LNCaP clone FGC (cell line): Measurements from ENCODE around the gene RAB7A.
"Not testable (repeated sequence)": the region's sequence is repeated elsewhere in the genome, so short reads cannot be mapped to it uniquely, and the experiment has no call there.

Experiments used
- DNase-seq: peaks from one replicate; pipeline ENCODE4 v3.0.0-alpha.2; 2011; ENCODE audit warnings: low read depth
- H3K4me3 ChIP-seq: 2 replicates; pipeline ENCODE4 v1.5.1; 2011; ENCODE audit warnings: mild to moderate bottlenecking, low read depth, low read length, control low read depth
- CTCF ChIP-seq: IDR thresholded peaks from 2 replicates; pipeline ENCODE4 v1.5.1; 2012; ENCODE audit warnings: mild to moderate bottlenecking; ENCODE audit not compliant: control insufficient read depth, insufficient read depth; ENCODE audit errors: extremely low read depth

RAB7A gene

DNA sequence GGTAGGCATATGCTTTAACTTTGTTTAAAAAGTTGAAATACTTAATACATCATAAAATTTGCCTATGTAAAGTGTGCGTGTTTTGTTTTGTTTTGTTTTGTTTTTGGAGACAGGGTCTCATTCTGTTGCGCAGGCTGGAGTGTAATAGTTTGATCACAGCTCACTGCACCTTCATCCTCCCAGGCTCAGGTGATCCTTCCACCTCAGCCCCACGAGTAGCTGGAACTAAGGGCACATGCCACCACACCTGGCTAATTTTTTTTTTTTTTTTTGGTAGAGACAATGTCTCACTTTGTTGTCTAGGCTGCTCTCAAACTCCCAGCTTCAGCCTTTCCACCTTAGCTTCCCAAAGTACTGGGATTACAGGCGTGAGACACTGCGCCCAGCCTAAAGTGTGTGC lies 42.5 kb downstream of the RAB7A start:
- no peak overlapping the region for H3K4me3 ChIP-seq
- no peak for TF ChIP-seq CTCF
- DNase-seq = no peak

- H3K4me3 ChIP-seq = no peak overlapping the region
- no peak for DNase-seq
- no peak for TF ChIP-seq CTCF
Observed at GRCh38 chr3:128770387-128770786, 44.4 kb downstream of the RAB7A start.

DNA sequence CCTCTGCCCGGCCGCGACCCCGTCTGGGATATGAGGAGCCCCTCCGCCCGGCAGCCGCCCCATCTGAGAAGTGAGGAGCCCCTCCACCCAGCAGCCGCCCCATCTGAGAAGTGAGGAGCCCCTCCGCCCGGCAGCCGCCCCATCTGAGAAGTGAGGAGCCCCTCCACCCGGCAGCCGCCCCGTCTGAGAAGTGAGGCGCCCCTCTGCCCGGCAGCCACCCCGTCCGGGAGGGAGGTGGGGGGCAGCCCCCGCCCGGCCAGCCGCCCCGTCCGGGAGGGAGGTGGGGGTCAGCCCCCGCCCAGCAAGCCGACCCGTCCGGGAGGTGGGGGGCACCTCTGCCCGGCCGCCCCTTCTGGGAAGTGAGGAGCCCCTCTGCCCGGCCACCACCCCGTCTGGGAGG lies 47.2 kb downstream of the RAB7A start:
- DNase-seq, H3K4me3 ChIP-seq: not testable (repeated sequence)

GRCh38 chr3:128773592-128773991 lies 47.6 kb downstream of the RAB7A start:
- H3K4me3 ChIP-seq, DNase-seq: not testable (repeated sequence)

DNA sequence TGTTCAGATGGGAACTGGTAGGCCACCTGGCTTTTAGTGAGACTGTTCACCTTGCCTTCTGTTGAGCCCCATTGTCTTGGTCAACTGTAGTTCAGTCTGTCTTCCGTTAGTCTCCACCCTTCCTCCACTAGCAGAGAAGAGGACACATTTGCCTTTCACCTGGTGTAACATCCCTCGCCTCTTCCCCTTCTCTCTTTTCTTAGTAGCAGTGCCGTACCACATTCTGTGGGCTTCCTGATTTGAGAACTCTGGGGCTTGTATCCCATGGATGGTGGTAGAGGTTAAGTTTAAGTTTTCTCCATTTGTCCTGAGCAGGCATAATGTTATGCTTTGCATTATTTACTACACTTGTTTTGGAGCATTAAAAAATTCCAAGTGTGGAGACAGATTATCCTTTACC lies 49.3 kb downstream of the RAB7A start:
- H3K4me3 ChIP-seq = no peak overlapping the region
- TF ChIP-seq CTCF = no peak
- DNase-seq = no peak

- TF ChIP-seq CTCF = no peak
- peak; percentile 69 for DNase-seq
Observed at GRCh38 chr3:128775906-128776542, 50.0 kb downstream of the RAB7A start.

GRCh38 chr3:128780101-128780837 lies 54.3 kb downstream of the RAB7A start:
- DNase-seq = no peak
- TF ChIP-seq CTCF = no peak
- no peak overlapping the region for H3K4me3 ChIP-seq

More at GRCh38 chr3:128775906-128776542, 50.0 kb downstream of the RAB7A start:
- H3K4me3 ChIP-seq = no peak overlapping the region

DNA sequence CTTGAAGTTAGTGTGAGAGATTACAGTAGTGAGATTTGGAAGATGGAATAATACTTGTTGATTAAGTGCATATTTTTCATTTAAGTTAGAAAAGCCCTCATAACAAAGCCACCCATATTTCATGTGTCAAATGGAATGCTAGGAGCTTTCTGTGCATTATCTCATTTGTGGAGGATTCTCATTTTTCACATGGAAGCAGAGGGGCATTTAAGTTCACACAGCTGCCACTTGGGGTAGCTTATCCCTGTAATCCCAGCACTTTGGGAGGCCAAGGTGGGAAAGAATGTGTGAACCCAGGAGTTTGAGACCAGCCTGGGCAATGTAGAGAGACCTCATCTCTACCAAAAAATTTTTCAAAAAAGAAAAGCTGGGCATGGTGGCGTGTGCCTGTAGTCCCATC lies 55.2 kb downstream of the RAB7A start:
- no peak overlapping the region for H3K4me3 ChIP-seq
- no peak for TF ChIP-seq CTCF
- no peak for DNase-seq
